Measurements from ENCODE around the gene BBS5.
"Not testable (repeated sequence)": the region's sequence is repeated elsewhere in the genome, so short reads cannot be mapped to it uniquely, and the experiment has no call there.

- not testable (repeated sequence) for TF ChIP-seq CTCF (conservative IDR thresholded peaks at IDR 0.05 in 1 of 2, IDR thresholded peaks at IDR 0.05 in 1 of 2; ENCODE audit: extremely low read depth in 1 of 2, insufficient read depth in 1 of 2, low read depth in 1 of 2, low read length in 2 of 2); EZH2 (IDR thresholded peaks at IDR 0.05; ENCODE audit: borderline replicate concordance, low read length)
These were observed 37.2 kb downstream of the BBS5 start for GRCh38 chr2:169516488-169516995.
